ENCODE data around the gene TBC1D17. TPM values are rescaled to one million over a fixed set of nuclear protein-coding genes. Genes with fewer than 3 reads are reported as not detected.
A peak's percentile ranks its signal among the peaks of the same experiment; 100 is the strongest.

The TBC1D17 gene
- total and polyA plus RNA-seq, 10 of the 15 experiments (the other 5 are each of a cell fraction or from before 2014, with no cell fraction given) = 0.42 to 20.4 (median 11.2) TPM

GRCh38 chr19:49877020-49877878 is at the start of gene TBC1D17, which contains the start of gene AKT1S1 (continued):
- TF ChIP-seq, protein P1, sequence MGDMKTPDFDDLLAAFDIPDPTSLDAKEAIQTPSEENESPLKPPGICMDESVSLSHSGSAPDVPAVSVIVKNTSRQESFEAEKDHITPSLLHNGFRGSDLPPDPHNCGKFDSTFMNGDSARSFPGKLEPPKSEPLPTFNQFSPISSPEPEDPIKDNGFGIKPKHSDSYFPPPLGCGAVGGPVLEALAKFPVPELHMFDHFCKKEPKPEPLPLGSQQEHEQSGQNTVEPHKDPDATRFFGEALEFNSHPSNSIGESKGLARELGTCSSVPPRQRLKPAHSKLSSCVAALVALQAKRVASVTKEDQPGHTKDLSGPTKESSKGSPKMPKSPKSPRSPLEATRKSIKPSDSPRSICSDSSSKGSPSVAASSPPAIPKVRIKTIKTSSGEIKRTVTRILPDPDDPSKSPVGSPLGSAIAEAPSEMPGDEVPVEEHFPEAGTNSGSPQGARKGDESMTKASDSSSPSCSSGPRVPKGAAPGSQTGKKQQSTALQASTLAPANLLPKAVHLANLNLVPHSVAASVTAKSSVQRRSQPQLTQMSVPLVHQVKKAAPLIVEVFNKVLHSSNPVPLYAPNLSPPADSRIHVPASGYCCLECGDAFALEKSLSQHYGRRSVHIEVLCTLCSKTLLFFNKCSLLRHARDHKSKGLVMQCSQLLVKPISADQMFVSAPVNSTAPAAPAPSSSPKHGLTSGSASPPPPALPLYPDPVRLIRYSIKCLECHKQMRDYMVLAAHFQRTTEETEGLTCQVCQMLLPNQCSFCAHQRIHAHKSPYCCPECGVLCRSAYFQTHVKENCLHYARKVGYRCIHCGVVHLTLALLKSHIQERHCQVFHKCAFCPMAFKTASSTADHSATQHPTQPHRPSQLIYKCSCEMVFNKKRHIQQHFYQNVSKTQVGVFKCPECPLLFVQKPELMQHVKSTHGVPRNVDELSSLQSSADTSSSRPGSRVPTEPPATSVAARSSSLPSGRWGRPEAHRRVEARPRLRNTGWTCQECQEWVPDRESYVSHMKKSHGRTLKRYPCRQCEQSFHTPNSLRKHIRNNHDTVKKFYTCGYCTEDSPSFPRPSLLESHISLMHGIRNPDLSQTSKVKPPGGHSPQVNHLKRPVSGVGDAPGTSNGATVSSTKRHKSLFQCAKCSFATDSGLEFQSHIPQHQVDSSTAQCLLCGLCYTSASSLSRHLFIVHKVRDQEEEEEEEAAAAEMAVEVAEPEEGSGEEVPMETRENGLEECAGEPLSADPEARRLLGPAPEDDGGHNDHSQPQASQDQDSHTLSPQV (IDR thresholded peaks at IDR 0.05) = no peak
- TF ChIP-seq SREBF1 (IDR thresholded peaks at IDR 0.05; ENCODE audit: low read length) = peak; percentile 95
- TF ChIP-seq HDAC2 (IDR thresholded peaks at IDR 0.05) = 0 out of 2 replicates have a peak, but pooled peaks have one; percentile 9
- TF ChIP-seq SP1 (IDR thresholded peaks at IDR 0.05; ENCODE audit: low read depth, low read length) = peak; percentile 75
- no peak; the same call in 1 of the 2 replicates for TF ChIP-seq TARDBP (IDR thresholded peaks at IDR 0.05; ENCODE audit: borderline replicate concordance)
- TF ChIP-seq TAF1 (IDR thresholded peaks at IDR 0.05; ENCODE audit: borderline replicate concordance, low read depth, low read length) = peak; percentile 37; the same call in 1 of the 2 replicates
- TF ChIP-seq PKNOX1 (IDR thresholded peaks at IDR 0.05) = no peak
- TF ChIP-seq NR2C1 (IDR thresholded peaks at IDR 0.05) = peak; percentile 84
- no peak for TF ChIP-seq CHD4 (IDR thresholded peaks at IDR 0.05)
- peak; percentile 76 for TF ChIP-seq NRF1 (conservative IDR thresholded peaks at IDR 0.05; ENCODE audit: low read depth, low read length)
- no peak for TF ChIP-seq BMI1 (IDR thresholded peaks at IDR 0.05; ENCODE audit: borderline replicate concordance)
- no peak for TF ChIP-seq ZNF24 (IDR thresholded peaks at IDR 0.05)
- TF ChIP-seq TCF7 (IDR thresholded peaks at IDR 0.05; ENCODE audit: borderline replicate concordance) = no peak
- TF ChIP-seq, protein P2, sequence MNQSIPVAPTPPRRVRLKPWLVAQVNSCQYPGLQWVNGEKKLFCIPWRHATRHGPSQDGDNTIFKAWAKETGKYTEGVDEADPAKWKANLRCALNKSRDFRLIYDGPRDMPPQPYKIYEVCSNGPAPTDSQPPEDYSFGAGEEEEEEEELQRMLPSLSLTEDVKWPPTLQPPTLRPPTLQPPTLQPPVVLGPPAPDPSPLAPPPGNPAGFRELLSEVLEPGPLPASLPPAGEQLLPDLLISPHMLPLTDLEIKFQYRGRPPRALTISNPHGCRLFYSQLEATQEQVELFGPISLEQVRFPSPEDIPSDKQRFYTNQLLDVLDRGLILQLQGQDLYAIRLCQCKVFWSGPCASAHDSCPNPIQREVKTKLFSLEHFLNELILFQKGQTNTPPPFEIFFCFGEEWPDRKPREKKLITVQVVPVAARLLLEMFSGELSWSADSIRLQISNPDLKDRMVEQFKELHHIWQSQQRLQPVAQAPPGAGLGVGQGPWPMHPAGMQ (IDR thresholded peaks at IDR 0.05; ENCODE audit: borderline replicate concordance) = no peak; the same call in 1 of the 2 replicates
- no peak for TF ChIP-seq ETV6 (conservative IDR thresholded peaks at IDR 0.05 in 1 of 2, IDR thresholded peaks at IDR 0.05 in 1 of 2; ENCODE audit: borderline replicate concordance in 1 of 2, low read depth in 1 of 2)
- peak; percentile 57 for TF ChIP-seq BRCA1 (IDR thresholded peaks at IDR 0.05; ENCODE audit: low read depth, low read length)
- no peak for TF ChIP-seq CEBPB (IDR thresholded peaks at IDR 0.05; ENCODE audit: borderline replicate concordance in 1 of 2, low read depth in 2 of 2, low read length in 2 of 2)
- no peak for TF ChIP-seq RAD21 (IDR thresholded peaks at IDR 0.05; ENCODE audit: insufficient read depth, low read depth, low read length)
- peak; percentile 83 for TF ChIP-seq SIN3A (IDR thresholded peaks at IDR 0.05; ENCODE audit: low read depth, low read length)
- no peak for TF ChIP-seq HSF1 (IDR thresholded peaks at IDR 0.05; ENCODE audit: low read depth, low read length)
- TF ChIP-seq STAT3 (IDR thresholded peaks at IDR 0.05; ENCODE audit: low read depth, low read length) = no peak
